Testis (tissue), 2 donors: Measurements from ENCODE around the gene COLGALT1.
"Not testable (repeated sequence)": the region's sequence is repeated elsewhere in the genome, so short reads cannot be mapped to it uniquely, and the experiment has no call there.

Source experiments
- CTCF ChIP-seq, 3 experiments: fragments of 450-650 bp in 2 of 3; fragments of 200-600 bp in 1 of 3; sonication (generic) in 1 of 3; IDR thresholded peaks; one replicate each; pipeline ENCODE4 v1.5.1; 2016 to 2019; ENCODE audit warnings: antibody characterized with exemption in 3 of 3, mild to moderate bottlenecking in 2 of 3, moderate library complexity in 1 of 3
- POLR2A ChIP-seq: fragments of 450-650 bp; IDR thresholded peaks from one replicate; pipeline ENCODE4 v1.6.1; 2017; ENCODE audit warnings: antibody characterized with exemption, mild to moderate bottlenecking, moderate library complexity

- TF ChIP-seq CTCF (IDR thresholded peaks at IDR 0.05); POLR2A: not testable (repeated sequence)
These were observed 38.8 kb downstream of the COLGALT1 start for GRCh38 chr19:17594296-17594695.
